CD4-positive, CD25-positive, alpha-beta regulatory T cell (primary cell): ENCODE measurements around the gene C2. TPM values are rescaled to one million over a fixed set of nuclear protein-coding genes. Genes with fewer than 3 reads are reported as not detected.

ENCODE experiments used
- ATAC-seq, 2 donors: fragments of 150-1000 bp; cut with Tn5 transposase; one replicate each; pipeline ENCODE4 v1.10.0; 2021; ENCODE audit warnings: low read depth in 2 of 2, moderate number of reproducible peaks in 2 of 2, moderate library complexity in 1 of 2
- DNase-seq, 3 donors: peaks; one replicate each; pipeline versions ENCODE4 v3.0.0 to v3.0.0-alpha.2; 2012 to 2022; ENCODE audit warnings: mixed read lengths in 1 of 3
- H3K27ac ChIP-seq: one replicate; pipeline ENCODE4 v1.7.0; 2013; ENCODE audit warnings: mild to moderate bottlenecking, low read length; ENCODE audit not compliant: insufficient read depth, poor library complexity, severe bottlenecking
- H3K27me3 ChIP-seq: one replicate; pipeline ENCODE4 v1.7.0; 2013; ENCODE audit warnings: low read length; ENCODE audit not compliant: control insufficient read depth, insufficient read depth
- H3K36me3 ChIP-seq: one replicate; pipeline ENCODE4 v1.7.0; 2013; ENCODE audit warnings: mild to moderate bottlenecking, low read length, moderate library complexity; ENCODE audit not compliant: control insufficient read depth, insufficient read depth
- H3K4me1 ChIP-seq: 2 replicates; pipeline ENCODE4 v1.7.0; 2013; ENCODE audit warnings: mild to moderate bottlenecking, low read length; ENCODE audit not compliant: insufficient read depth, control insufficient read depth, poor library complexity, severe bottlenecking
- H3K4me3 ChIP-seq: one replicate; pipeline ENCODE4 v1.7.0; 2013; ENCODE audit warnings: low read depth, mild to moderate bottlenecking, low read length, moderate library complexity
- H3K9me3 ChIP-seq, 2 experiments: 1 replicate in 1 of 2; 2 replicates in 1 of 2; pipeline ENCODE4 v1.7.0; 2013; ENCODE audit warnings: low read length in 2 of 2, mild to moderate bottlenecking in 1 of 2, moderate library complexity in 1 of 2; ENCODE audit not compliant: control insufficient read depth in 2 of 2
- H3K27ac Mint-ChIP-seq, 3 donors: one replicate each; pipeline ENCODE4 v1.8.0; 2020 to 2022; ENCODE audit warnings: mild to moderate bottlenecking in 3 of 3, mixed read lengths in 3 of 3, moderate library complexity in 2 of 3
- H3K27me3 Mint-ChIP-seq: one replicate; pipeline ENCODE4 v1.8.0; 2022; ENCODE audit warnings: mild to moderate bottlenecking, mixed read lengths
- H3K36me3 Mint-ChIP-seq: one replicate; pipeline ENCODE4 v1.8.0; 2020; ENCODE audit warnings: mixed read lengths
- H3K4me1 Mint-ChIP-seq, 4 donors: one replicate each; pipeline ENCODE4 v1.8.0; 2020 to 2022; ENCODE audit warnings: mixed read lengths in 4 of 4, mild to moderate bottlenecking in 1 of 4
- H3K4me3 Mint-ChIP-seq, 4 donors: one replicate each; pipeline ENCODE4 v1.8.0; 2020 to 2022; ENCODE audit warnings: mild to moderate bottlenecking in 4 of 4, mixed read lengths in 4 of 4, moderate library complexity in 3 of 4
- H3K9me3 Mint-ChIP-seq, 7 donors: one replicate each; pipeline ENCODE4 v1.8.0; 2020 to 2022; ENCODE audit warnings: mixed read lengths in 7 of 7, mild to moderate bottlenecking in 3 of 7, moderate library complexity in 2 of 7
- polyA plus RNA-seq, 4 donors: library from polyadenylated mRNA; unstranded; fragments of 300-500 nt; fragmentation: Illumina TruSeq; gene quantifications; one replicate each; pipeline ENCODE4 v1.2.3, GENCODE V29; 2021
- total RNA-seq: library from RNA; stranded (reverse); gene quantifications from one replicate; pipeline ENCODE4 v1.2.3, GENCODE V29; 2022

Gene C2
- total RNA-seq (1.3 TPM), polyA plus RNA-seq (under 1 TPM in 1 of 4 donors, not detected in 3; 0.47 TPM)

GRCh38 chr6:31927242-31927862, at the start of gene C2:
Gene C2, plus strand, starts transcription at chr6:31927717. Its CDS starts 36 bp downstream, at chr6:31927753.
- Histone ChIP-seq H3K27ac (no peak within 1 kb of the TSS), H3K4me3 (no peak within 1 kb of the TSS), H3K9me3 (no peaks in the 10 kb centered on the region), H3K27me3 (no peaks in the 10 kb centered on the region), H3K36me3 (no peaks in the 10 kb centered on the region), H3K4me1 (no peaks in the 10 kb centered on the region)
- Mint-ChIP-seq H3K27me3 (no peaks in the 10 kb centered on the region), H3K4me1 (peaks cover 0 to 4% (median 1%) of the 10 kb centered on the region in 4 donors), H3K9me3 (no peaks in the 10 kb centered on the region), H3K36me3 (no peaks in the 10 kb centered on the region), H3K4me3 (no peak within 1 kb of the TSS), H3K27ac (no peak within 1 kb of the TSS)
- DNase-seq (no peak), ATAC-seq (no peak)

DNA sequence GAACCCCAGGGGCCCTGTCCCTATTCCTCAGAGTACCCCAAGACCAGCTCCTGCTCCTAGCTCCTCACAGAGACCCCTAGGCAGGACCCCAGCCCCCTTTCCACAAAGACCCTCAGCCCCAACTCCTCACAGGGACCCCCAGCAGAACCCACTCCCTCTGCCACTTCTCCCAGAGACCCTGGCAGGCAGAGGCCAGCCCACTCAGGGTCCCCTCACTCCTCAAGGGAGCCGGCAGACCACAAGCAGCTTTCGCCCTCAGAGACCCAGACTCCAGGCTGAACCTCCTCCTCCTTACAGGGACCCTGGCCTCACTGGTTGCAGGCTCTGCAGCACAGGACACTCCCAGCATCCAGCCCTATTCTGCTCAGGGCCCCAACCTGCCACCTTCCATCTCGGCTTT, 49.3 kb upstream of the C2 start:
- ATAC-seq, result no peak
- Histone ChIP-seq H3K4me3 (no peak overlapping the region), H3K9me3 (no peaks in the 10 kb centered on the region), H3K4me1 (no peaks in the 10 kb centered on the region), H3K27me3 (no peaks in the 10 kb centered on the region), H3K36me3 (peaks cover 34% of the 10 kb centered on the region), H3K27ac (no peak overlapping the region)
- no peaks in the 10 kb centered on the region for H3K9me3 Mint-ChIP-seq
- H3K27ac Mint-ChIP-seq, result peak overlapping the region in 1 of 3 donors; percentile 11
- H3K27me3 Mint-ChIP-seq, result no peaks in the 10 kb centered on the region
- no peak for DNase-seq
- peaks cover 0 to 5% (median 0%) of the 10 kb centered on the region in 4 donors for H3K4me1 Mint-ChIP-seq
- H3K36me3 Mint-ChIP-seq, result peaks cover 21% of the 10 kb centered on the region
- no peak overlapping the region for H3K4me3 Mint-ChIP-seq

GRCh38 chr6:31878726-31879125, 48.8 kb upstream of the C2 start, which contains the start of gene SLC44A4:
Gene SLC44A4, minus strand, starts transcription at chr6:31878997. Its CDS starts 17 bp downstream, at chr6:31878980.
- no peak within 1 kb of the TSS for H3K4me3 ChIP-seq
- Mint-ChIP-seq H3K4me3 (no peak within 1 kb of the TSS), H3K27ac (peak within 1 kb of the TSS in 1 of 3 donors; percentile 59), H3K36me3 (peaks cover 21% of the 10 kb centered on the region), H3K4me1 (peaks cover 0 to 5% (median 0%) of the 10 kb centered on the region in 4 donors), H3K27me3 (no peaks in the 10 kb centered on the region), H3K9me3 (no peaks in the 10 kb centered on the region)
- H3K9me3 ChIP-seq, result no peaks in the 10 kb centered on the region
- ATAC-seq (no peak), DNase-seq (no peak)
- peaks cover 39% of the 10 kb centered on the region for H3K36me3 ChIP-seq
- H3K4me1 ChIP-seq, result no peaks in the 10 kb centered on the region
- no peak within 1 kb of the TSS for H3K27ac ChIP-seq
- H3K27me3 ChIP-seq, result no peaks in the 10 kb centered on the region

GRCh38 chr6:31879143-31879542, 48.4 kb upstream of the C2 start:
- no peaks in the 10 kb centered on the region for H3K9me3 Mint-ChIP-seq
- no peaks in the 10 kb centered on the region for H3K27me3 Mint-ChIP-seq
- H3K36me3 Mint-ChIP-seq, result peaks cover 21% of the 10 kb centered on the region
- H3K27me3 ChIP-seq, result no peaks in the 10 kb centered on the region
- H3K4me1 Mint-ChIP-seq, result peaks cover 0 to 5% (median 0%) of the 10 kb centered on the region in 4 donors
- no peak overlapping the region for H3K27ac ChIP-seq
- no peak overlapping the region for H3K27ac Mint-ChIP-seq
- no peaks in the 10 kb centered on the region for H3K4me1 ChIP-seq
- DNase-seq (no peak), ATAC-seq (no peak)
- H3K4me3 ChIP-seq, result no peak overlapping the region
- H3K4me3 Mint-ChIP-seq, result no peak overlapping the region
- peaks cover 43% of the 10 kb centered on the region for H3K36me3 ChIP-seq
- H3K9me3 ChIP-seq, result no peaks in the 10 kb centered on the region

DNA sequence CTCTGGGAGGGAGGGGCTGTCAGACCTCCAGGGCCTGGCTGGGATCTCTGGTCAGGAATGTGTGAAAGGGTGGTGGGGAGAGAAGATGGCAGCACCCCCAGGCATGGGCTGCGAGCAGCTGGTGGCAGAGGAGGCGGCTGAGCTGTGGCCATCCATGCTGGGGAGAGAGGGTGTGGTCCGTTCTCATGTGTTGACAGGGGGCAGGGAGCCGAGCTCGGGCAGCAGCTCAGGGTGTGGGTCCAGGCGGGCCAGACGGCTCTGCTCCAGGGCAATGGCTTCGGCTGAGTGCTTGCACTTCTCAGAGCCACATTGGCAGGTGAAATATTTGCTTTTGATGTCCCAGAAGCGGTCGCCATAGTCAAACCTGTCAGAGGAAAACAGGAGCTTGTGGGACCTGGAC, 47.6 kb upstream of the C2 start:
- no peaks in the 10 kb centered on the region for H3K27me3 ChIP-seq
- Mint-ChIP-seq H3K27me3 (no peaks in the 10 kb centered on the region), H3K4me3 (no peak overlapping the region), H3K4me1 (peaks cover 0 to 5% (median 0%) of the 10 kb centered on the region in 4 donors), H3K9me3 (no peaks in the 10 kb centered on the region), H3K27ac (peak overlapping the region in 1 of 3 donors; percentile 59), H3K36me3 (peaks cover 21% of the 10 kb centered on the region)
- H3K9me3 ChIP-seq, result no peaks in the 10 kb centered on the region
- H3K27ac ChIP-seq, result no peak overlapping the region
- no peak for DNase-seq
- H3K4me1 ChIP-seq, result no peaks in the 10 kb centered on the region
- no peak overlapping the region for H3K4me3 ChIP-seq
- no peak for ATAC-seq
- peaks cover 48% of the 10 kb centered on the region for H3K36me3 ChIP-seq

GRCh38 chr6:31880616-31881015, 46.9 kb upstream of the C2 start:
- Mint-ChIP-seq H3K27me3 (no peaks in the 10 kb centered on the region), H3K9me3 (no peaks in the 10 kb centered on the region), H3K4me1 (peaks cover 0 to 5% (median 0%) of the 10 kb centered on the region in 4 donors), H3K27ac (no peak overlapping the region), H3K36me3 (peaks cover 25% of the 10 kb centered on the region), H3K4me3 (no peak overlapping the region)
- H3K36me3 ChIP-seq, result peaks cover 48% of the 10 kb centered on the region
- ATAC-seq, result no peak
- no peak overlapping the region for H3K27ac ChIP-seq
- no peak for DNase-seq
- no peaks in the 10 kb centered on the region for H3K27me3 ChIP-seq
- H3K9me3 ChIP-seq, result no peaks in the 10 kb centered on the region
- H3K4me3 ChIP-seq, result no peak overlapping the region
- H3K4me1 ChIP-seq, result no peaks in the 10 kb centered on the region

- H3K9me3 Mint-ChIP-seq, result no peaks in the 10 kb centered on the region
- no peak overlapping the region for H3K27ac Mint-ChIP-seq
- no peak overlapping the region for H3K27ac ChIP-seq
- no peaks in the 10 kb centered on the region for H3K27me3 ChIP-seq
- H3K4me1 ChIP-seq, result no peaks in the 10 kb centered on the region
- DNase-seq, result no peak
- H3K4me1 Mint-ChIP-seq, result peaks cover 0 to 3% (median under 1%) of the 10 kb centered on the region in 4 donors
- H3K9me3 ChIP-seq, result no peaks in the 10 kb centered on the region
- H3K4me3 Mint-ChIP-seq, result no peak overlapping the region
- no peaks in the 10 kb centered on the region for H3K27me3 Mint-ChIP-seq
- H3K4me3 ChIP-seq, result no peak overlapping the region
- peaks cover 30% of the 10 kb centered on the region for H3K36me3 Mint-ChIP-seq
- peaks cover 48% of the 10 kb centered on the region for H3K36me3 ChIP-seq
- ATAC-seq, result no peak
Measured at GRCh38 chr6:31881136-31881859, 46.2 kb upstream of the C2 start.
